IMR-90 (cell line): ENCODE data around the gene AGAP2. TPM values are rescaled to one million over a fixed set of nuclear protein-coding genes. Genes with fewer than 3 reads are reported as not detected.
"Not testable (repeated sequence)": the region's sequence is repeated elsewhere in the genome, so short reads cannot be mapped to it uniquely, and the experiment has no call there.

Experiments used
- ATAC-seq: fragments of 200-7000 bp; cut with Tn5 transposase; 2 replicates; pipeline ENCODE4 v1.9.1; 2020; ENCODE audit warnings: low read depth, mild to moderate bottlenecking, moderate library complexity
- BruUV-seq: library from RNA; stranded (reverse); fragments of 400-500 nt; replicated peaks from 2 replicates; lab custom pipeline; 2021; lab: Mats Ljungman, UMichigan
- CTCF ChIA-PET: fragments of 300-600 bp; formaldehyde crosslinking; extraction: SDS; loops from one replicate; lab custom pipeline; 2021; ENCODE audit warnings: antibody characterized with exemption; lab: Yijun Ruan, JAX
- POLR2A ChIA-PET: fragments of 300-600 bp; sonication (Branson Sonifier 250); formaldehyde crosslinking; loops from one replicate; lab custom pipeline; 2022; ENCODE audit warnings: antibody characterized with exemption; ENCODE audit not compliant: unreplicated experiment; lab: Charles Lee
- DNase-seq: peaks from one replicate; pipeline ENCODE4 v3.0.0; 2013
- H2AFZ ChIP-seq: replicated peaks from 2 replicates; pipeline ENCODE3; 2013; ENCODE audit warnings: low read length, mild to moderate bottlenecking; ENCODE audit not compliant: poor library complexity
- H2AK5ac ChIP-seq: 2 replicates; pipeline ENCODE4 v1.6.1; 2013; ENCODE audit warnings: low read depth, low read length, inconsistent platforms
- H2AK9ac ChIP-seq: replicated peaks from 2 replicates; pipeline ENCODE3; 2013; ENCODE audit warnings: mild to moderate bottlenecking, low read depth, low read length, moderate library complexity; ENCODE audit not compliant: poor library complexity
- H2BK120ac ChIP-seq: 2 replicates; pipeline ENCODE4 v1.6.1; 2013; ENCODE audit warnings: low read depth, low read length, inconsistent platforms
- H2BK15ac ChIP-seq: 3 replicates; pipeline ENCODE4 v1.6.1; 2013; ENCODE audit warnings: low read depth, low read length, inconsistent platforms
- H2BK20ac ChIP-seq: 2 replicates; pipeline ENCODE4 v1.6.1; 2013; ENCODE audit warnings: low read depth, mild to moderate bottlenecking, inconsistent platforms, low read length, moderate library complexity
- H2BK5ac ChIP-seq: 2 replicates; pipeline ENCODE4 v1.6.1; 2013; ENCODE audit warnings: mild to moderate bottlenecking, low read depth, low read length, inconsistent platforms; ENCODE audit not compliant: poor library complexity, severe bottlenecking
- H3K14ac ChIP-seq: replicated peaks from 2 replicates; pipeline ENCODE4 v1.6.1; 2013; ENCODE audit warnings: low read depth, low read length, inconsistent platforms
- H3K18ac ChIP-seq: 2 replicates; pipeline ENCODE4 v1.6.1; 2013; ENCODE audit warnings: low read depth, low read length, control low read depth
- H3K23ac ChIP-seq: 2 replicates; pipeline ENCODE4 v1.6.1; 2013; ENCODE audit warnings: low read depth, low read length, inconsistent platforms
- H3K27ac ChIP-seq: 2 replicates; pipeline ENCODE4 v1.5.1; 2013; ENCODE audit warnings: mild to moderate bottlenecking, control low read depth, low read length; ENCODE audit not compliant: insufficient read depth
- H3K27me3 ChIP-seq: 2 replicates; pipeline ENCODE4 v1.6.1; 2013; ENCODE audit warnings: low read length; ENCODE audit not compliant: control insufficient read depth, insufficient read depth
- H3K36me3 ChIP-seq: 2 replicates; pipeline ENCODE4 v1.6.1; 2013; ENCODE audit warnings: low read length, mixed read lengths; ENCODE audit not compliant: control insufficient read depth, insufficient read depth
- H3K4ac ChIP-seq: 2 replicates; pipeline ENCODE4 v1.6.1; 2013; ENCODE audit warnings: low read depth, low read length, inconsistent platforms
- H3K4me1 ChIP-seq: 2 replicates; pipeline ENCODE4 v1.6.1; 2013; ENCODE audit warnings: low read length, mixed read lengths; ENCODE audit not compliant: control insufficient read depth, insufficient read depth
- H3K4me2 ChIP-seq: 2 replicates; pipeline ENCODE4 v1.6.1; 2013; ENCODE audit warnings: low read depth, mild to moderate bottlenecking, control low read depth, low read length, moderate library complexity
- H3K4me3 ChIP-seq: 2 replicates; pipeline ENCODE4 v1.5.1; 2013; ENCODE audit warnings: low read depth, mild to moderate bottlenecking, control low read depth, low read length, moderate library complexity; ENCODE audit not compliant: insufficient read depth
- H3K56ac ChIP-seq: 2 replicates; pipeline ENCODE4 v1.6.1; 2013; ENCODE audit warnings: low read length, inconsistent platforms; ENCODE audit not compliant: insufficient read depth; ENCODE audit errors: extremely low read depth
- H3K79me1 ChIP-seq, 2 experiments: 2 replicates each; pipeline ENCODE4 v1.6.1; 2013; ENCODE audit warnings: low read length in 2 of 2, inconsistent platforms in 1 of 2, low read depth in 1 of 2
- H3K9ac ChIP-seq: 2 replicates; pipeline ENCODE4 v1.6.1; 2013; ENCODE audit warnings: low read depth, low read length, control low read depth
- H3K9me1 ChIP-seq: 2 replicates; pipeline ENCODE4 v1.6.1; 2013; ENCODE audit warnings: low read length, inconsistent platforms; ENCODE audit not compliant: insufficient read depth
- H3K9me3 ChIP-seq: 2 replicates; pipeline ENCODE4 v1.6.1; 2013; ENCODE audit warnings: low read length; ENCODE audit not compliant: control insufficient read depth, insufficient read depth
- H4K20me1 ChIP-seq: 2 replicates; pipeline ENCODE4 v1.6.1; 2013; ENCODE audit warnings: low read length, inconsistent platforms; ENCODE audit not compliant: insufficient read depth
- H4K5ac ChIP-seq: 2 replicates; pipeline ENCODE4 v1.6.1; 2013; ENCODE audit warnings: mild to moderate bottlenecking, low read depth, low read length, control low read depth
- H4K8ac ChIP-seq, 2 experiments: 2 replicates each; pipeline ENCODE4 v1.6.1; 2013; ENCODE audit warnings: low read depth in 2 of 2, low read length in 2 of 2, control low read depth in 1 of 2, inconsistent platforms in 1 of 2
- H4K91ac ChIP-seq: 2 replicates; pipeline ENCODE4 v1.6.1; 2013; ENCODE audit warnings: low read depth, low read length, inconsistent platforms; ENCODE audit not compliant: insufficient read depth
- CEBPB ChIP-seq: IDR thresholded peaks from 2 replicates; pipeline ENCODE4 v1.6.1; 2012; ENCODE audit warnings: low read depth, low read length, improper control_type of control experiment
- ELK1 ChIP-seq: fragments of 150-350 bp; IDR thresholded peaks from 2 replicates; pipeline ENCODE4 v1.6.1; 2016; ENCODE audit warnings: low read depth, mild to moderate bottlenecking, low read length, moderate library complexity, borderline replicate concordance
- MAFK ChIP-seq: IDR thresholded peaks from 2 replicates; pipeline ENCODE4 v1.6.1; 2012; ENCODE audit warnings: low read depth, low read length, improper control_type of control experiment
- NFE2L2 ChIP-seq: fragments of 150-350 bp; IDR thresholded peaks from 2 replicates; pipeline ENCODE4 v1.6.1; 2016; ENCODE audit warnings: low read depth, mild to moderate bottlenecking, low read length
- POLR2A ChIP-seq: IDR thresholded peaks from 2 replicates; pipeline ENCODE4 v1.6.1; 2012; ENCODE audit warnings: mild to moderate bottlenecking, low read depth, low read length
- RAD21 ChIP-seq: IDR thresholded peaks from 2 replicates; pipeline ENCODE4 v1.6.1; 2012; ENCODE audit warnings: low read length, improper control_type of control experiment
- SMC3 ChIP-seq: fragments of 150-350 bp; IDR thresholded peaks from 2 replicates; pipeline ENCODE4 v1.6.1; 2016; ENCODE audit warnings: low read depth, mild to moderate bottlenecking, antibody characterized with exemption, low read length, moderate library complexity
- WGBS, 2 experiments: methylation state at CpG; one replicate each; pipeline versions ENCODE4 v1.1.5 to v1.1.7; 2013; ENCODE audit warnings: missing lambda C conversion rate in 2 of 2; ENCODE audit not compliant: insufficient read length in 1 of 2; ENCODE audit errors: extremely low coverage in 2 of 2; 5-methylcytosine and 5-hydroxymethylcytosine counted together
- dilution Hi-C: fragments of 300-500 bp; cut with HindIII; formaldehyde crosslinking; loops from one replicate; pipeline ENCODE4 v1.14.3; 2018; ENCODE audit warnings: low sequenced_read_pairs; ENCODE audit not compliant: unreplicated experiment
- in situ Hi-C: fragments of 300-500 bp; cut with MboI; formaldehyde crosslinking; loops from 3 replicates; pipeline ENCODE4 v1.14.3; 2019; ENCODE audit warnings: low sequenced_read_pairs, inconsistent platforms, mixed read lengths
- intact Hi-C: fragments of 100-400 bp; cut with micrococcal nuclease; formaldehyde crosslinking; loops from 2 replicates; pipeline ENCODE4 v1.10.0; 2022
- polyA plus RNA-seq, 3 experiments: library from polyadenylated mRNA; depleted of rRNA; stranded (reverse); fragments of >200 nt; gene quantifications; 2 replicates each; pipeline ENCODE4 v1.2.3, GENCODE V29; 2012; ENCODE audit warnings: low replicate concordance in 1 of 3
- total RNA-seq: library from RNA; depleted of rRNA; stranded (reverse); fragments of >200 nt; gene quantifications from 2 replicates; pipeline ENCODE4 v1.2.3, GENCODE V29; 2012

The AGAP2 gene
- total and polyA plus RNA-seq, 2 of the 4 experiments (the other 2 are of a cell fraction): 0.03 to 0.18 TPM

- Histone ChIP-seq H3K4me2 (no peak overlapping the region), H3K4ac (no peak overlapping the region), H3K18ac (no peak overlapping the region), H3K36me3 (peaks cover 2% of the 10 kb centered on the region), H3K9me1 (peaks cover 9% of the 10 kb centered on the region), H4K20me1 (no peaks in the 10 kb centered on the region), H3K9me3 (no peaks in the 10 kb centered on the region), H4K5ac (no peak overlapping the region), H2BK15ac (no peak overlapping the region), H2AFZ (no peak overlapping the region), H2BK120ac (no peak overlapping the region), H4K91ac (no peak overlapping the region), H3K56ac (no peak overlapping the region), H2BK20ac (no peak overlapping the region), H2AK9ac (no peak overlapping the region), H3K79me1 (peaks cover 16 to 29% of the 10 kb centered on the region in 2 experiments; a peak in 3 of 4 replicates), H3K27me3 (no peaks in the 10 kb centered on the region), H3K14ac (no peak overlapping the region), H4K8ac (no peak overlapping the region), H3K4me1 (0 out of 2 replicates have a peak, but pooled peaks cover 3% of the 10 kb centered on the region), H3K4me3 (no peak overlapping the region), H3K27ac (no peak overlapping the region), H2BK5ac (no peak overlapping the region), H2AK5ac (no peak overlapping the region), H3K23ac (no peak overlapping the region), H3K9ac (no peak overlapping the region)
- in situ Hi-C loops (no loop called here), dilution Hi-C loops (no loop called here), intact Hi-C loops (no loop called here)
- ChIA-PET POLR2A (no interaction called here), CTCF (interaction anchor here (1.2 kb wide), 1 partner anchor 15 kb away, joined by 3 read pairs; no protein-coding TSS in a partner anchor)
- no TSS peak for BruUV-seq
- TF ChIP-seq CEBPB (no peak), MAFK (no peak), ELK1 (no peak), POLR2A (no peak), NFE2L2 (no peak), RAD21 (no peak), SMC3 (no peak)
- no peak for DNase-seq
- no CpG with 5 or more reads among the region's 3 CpGs for whole genome bisulfite sequencing, 2 experiments
- ATAC-seq: no peak
Observed at GRCh38 chr12:57775044-57775443, 36.5 kb upstream of the AGAP2 start.

- H3K27ac ChIP-seq, in situ Hi-C loops, ATAC-seq, H2AFZ ChIP-seq, H3K9ac ChIP-seq, H3K18ac ChIP-seq, BruUV-seq, H3K27me3 ChIP-seq, H3K23ac ChIP-seq, H3K4ac ChIP-seq, H2AK9ac ChIP-seq, H4K20me1 ChIP-seq, H3K36me3 ChIP-seq, H3K4me1 ChIP-seq, H4K5ac ChIP-seq, H3K4me2 ChIP-seq, H2BK120ac ChIP-seq, intact Hi-C loops, H2BK15ac ChIP-seq, H3K56ac ChIP-seq, H3K4me3 ChIP-seq, H4K8ac ChIP-seq, H3K9me3 ChIP-seq, POLR2A ChIA-PET, DNase-seq, H2AK5ac ChIP-seq, H2BK5ac ChIP-seq, H4K91ac ChIP-seq, H3K14ac ChIP-seq, dilution Hi-C loops, H3K9me1 ChIP-seq, H2BK20ac ChIP-seq: not testable (repeated sequence)
- CTCF ChIA-PET: interaction anchor here (1.2 kb wide), 1 partner anchor 15 kb away, joined by 3 read pairs; no protein-coding TSS in a partner anchor
- 100% methylated on average over 3 of the region's 11 CpGs; no CpG with 5 or more reads in 1 of the 2 experiments for WGBS, 2 experiments
- peaks cover 16 to 29% of the 10 kb centered on the region in 2 experiments; a peak in 3 of 4 replicates for H3K79me1 ChIP-seq
Observed at GRCh38 chr12:57774634-57775033, 36.1 kb upstream of the AGAP2 start.
